Epithelial cell of proximal tubule (primary cell): ENCODE results near the gene DYSF. TPM values are rescaled to one million over a fixed set of nuclear protein-coding genes. Genes with fewer than 3 reads are reported as not detected.
"Not testable (repeated sequence)": the region's sequence is repeated elsewhere in the genome, so short reads cannot be mapped to it uniquely, and the experiment has no call there.

Experiments
- DNase-seq: peaks from one replicate; pipeline ENCODE4 v3.0.0-alpha.2; 2011; ENCODE audit warnings: low read depth
- H3K4me3 ChIP-seq: 2 replicates; pipeline ENCODE4 v1.5.1; 2011; ENCODE audit warnings: low read depth, mild to moderate bottlenecking, low read length
- CTCF ChIP-seq: conservative IDR thresholded peaks from 2 replicates; pipeline ENCODE4 v1.5.1; 2012; ENCODE audit warnings: low read depth, mild to moderate bottlenecking, low read length
- total RNA-seq: library from RNA; depleted of rRNA; stranded (reverse); fragments of >200 nt; gene quantifications from 2 replicates; pipeline ENCODE4 v1.2.3, GENCODE V29; 2015

DYSF gene
- total RNA-seq, 1 donor from 2014 or later: 6.3 TPM

GRCh38 chr2:71646028-71646427 lies 192.7 kb downstream of the DYSF start:
- no peak overlapping the region for H3K4me3 ChIP-seq
- DNase-seq: no peak
- TF ChIP-seq CTCF: no peak

DNA sequence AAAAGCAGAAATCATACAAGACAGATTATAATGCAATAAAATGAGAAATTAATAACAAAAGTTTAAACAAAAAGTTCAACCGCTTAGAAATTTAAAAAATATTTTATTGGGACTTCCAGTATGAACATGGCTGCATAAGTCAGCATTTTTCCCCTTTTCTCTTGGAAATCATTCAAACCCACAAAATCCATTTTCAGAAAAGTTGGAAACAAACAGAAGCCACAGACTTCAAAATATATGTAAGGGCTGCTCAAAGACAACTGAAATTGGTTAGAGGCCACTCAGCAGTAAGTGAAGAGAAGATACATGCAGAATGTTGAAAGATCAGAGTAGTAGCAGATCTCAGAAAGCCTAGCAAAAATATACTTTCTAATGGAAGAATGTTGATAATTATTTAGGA lies 194.0 kb downstream of the DYSF start:
- no peak overlapping the region for H3K4me3 ChIP-seq
- TF ChIP-seq CTCF: no peak
- DNase-seq: no peak

DNA sequence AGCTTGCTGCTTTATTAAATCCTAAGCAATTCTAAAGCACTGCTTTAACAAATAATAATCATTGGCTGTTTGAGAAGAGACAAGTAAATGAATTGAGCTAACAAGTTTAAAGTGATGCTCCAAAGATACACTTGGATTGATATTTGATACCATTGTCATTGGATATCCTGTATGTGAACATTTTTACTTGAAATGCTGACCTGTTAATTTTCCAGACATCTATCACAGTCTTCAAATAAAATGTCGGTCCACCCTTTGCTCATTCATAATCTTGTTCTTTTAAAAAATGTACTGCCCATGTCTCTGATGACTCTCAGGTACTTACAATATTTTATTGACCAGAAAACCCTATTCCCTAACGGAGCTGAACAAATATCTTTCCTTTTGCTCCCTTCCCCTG lies 202.1 kb downstream of the DYSF start:
- no peak overlapping the region for H3K4me3 ChIP-seq
- DNase-seq: no peak
- TF ChIP-seq CTCF: no peak

DNA sequence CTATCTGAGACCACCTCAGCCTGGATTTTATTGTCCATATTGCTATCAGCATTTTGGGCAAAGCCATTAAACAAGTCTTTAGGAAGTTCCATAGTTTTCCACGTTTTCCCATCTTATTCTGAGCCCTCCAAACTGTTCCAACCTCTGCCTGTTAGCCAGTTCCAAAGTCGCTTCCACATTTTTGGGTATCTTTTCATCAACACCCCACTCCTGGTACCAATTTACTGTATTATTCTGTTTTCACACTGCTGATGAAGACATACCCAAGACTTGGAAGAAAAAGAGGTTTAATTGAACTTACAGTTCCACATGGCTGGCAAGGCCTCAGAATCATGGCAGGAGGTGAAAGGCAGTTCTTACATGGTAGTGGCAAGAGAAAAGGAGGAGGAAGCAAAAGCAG lies 204.9 kb downstream of the DYSF start:
- DNase-seq, H3K4me3 ChIP-seq: not testable (repeated sequence)

GRCh38 chr2:71658771-71659170 lies 205.4 kb downstream of the DYSF start:
- TF ChIP-seq CTCF: no peak
- no peak for DNase-seq
- H3K4me3 ChIP-seq: no peak overlapping the region

DNA sequence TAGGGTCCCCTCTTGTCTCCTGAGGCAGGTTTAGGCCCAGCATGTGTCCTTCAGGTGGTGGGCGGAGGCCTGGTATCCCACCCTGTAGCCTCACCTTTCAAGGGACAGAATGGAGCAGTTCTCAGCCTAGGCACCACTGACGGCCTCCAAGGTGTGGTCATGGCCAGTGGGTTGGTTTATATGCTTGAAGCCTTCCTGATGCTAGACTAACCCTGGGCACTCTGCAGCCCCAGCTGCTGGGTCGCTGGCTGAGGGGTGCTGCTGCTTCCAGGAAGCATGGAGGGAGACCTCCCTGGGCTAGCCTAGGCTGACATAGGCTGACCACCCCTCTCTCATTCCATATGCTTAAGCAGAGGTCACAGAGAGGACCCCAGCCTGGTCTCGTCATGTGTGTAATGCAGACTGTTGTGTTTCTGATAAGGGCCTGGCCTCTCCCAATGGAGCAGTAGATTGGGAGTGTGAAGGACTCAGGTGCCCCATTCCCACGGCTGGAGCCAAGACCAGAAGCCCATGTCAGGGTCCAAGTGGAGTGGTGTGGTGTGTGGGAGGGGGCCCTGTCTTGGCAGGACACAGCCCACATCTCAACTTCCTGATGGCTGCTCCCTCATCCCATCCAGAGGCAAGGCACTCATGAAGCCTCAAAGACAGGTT lies 206.6 kb downstream of the DYSF start:
- no peak overlapping the region for H3K4me3 ChIP-seq
- TF ChIP-seq CTCF: no peak
- no peak for DNase-seq

- no peak for TF ChIP-seq CTCF
- no peak overlapping the region for H3K4me3 ChIP-seq
- DNase-seq: no peak
Measured at GRCh38 chr2:71661782-71662181, 208.4 kb downstream of the DYSF start.
